ENCODE data around the gene IFNA5. TPM values are rescaled to one million over a fixed set of nuclear protein-coding genes. Genes with fewer than 3 reads are reported as not detected.
A peak's percentile ranks its signal among the peaks of the same experiment; 100 is the strongest.

IFNA5 gene
- total and polyA plus RNA-seq, 2 of the 8 experiments (the other 6 are each of a cell fraction or from before 2014, with no cell fraction given), result not detected

GRCh38 chr9:21334701-21335632 lies 29.9 kb upstream of the IFNA5 start, which contains the start of gene KLHL9 (continued):
- TF ChIP-seq FOSL1 (IDR thresholded peaks at IDR 0.05; ENCODE audit: insufficient read depth, low read depth, low read length) (no peak), POU5F1 (IDR thresholded peaks at IDR 0.05; ENCODE audit: low read depth, low read length) (no peak), TBP (IDR thresholded peaks at IDR 0.05; ENCODE audit: low read depth, low read length) (peak; percentile 65), NRF1 (IDR thresholded peaks at IDR 0.05; ENCODE audit: low read depth, low read length) (peak; percentile 41), SRF (IDR thresholded peaks at IDR 0.05; ENCODE audit: low read depth, low read length) (no peak), CEBPB (IDR thresholded peaks at IDR 0.05; ENCODE audit: low read depth, low read length) (no peak), RNF2 (IDR thresholded peaks at IDR 0.05; ENCODE audit: borderline replicate concordance, low read depth, low read length, missing control alignments, poor library complexity, severe bottlenecking) (no peak), ATF2 (IDR thresholded peaks at IDR 0.05; ENCODE audit: low read length) (no peak), NANOG (IDR thresholded peaks at IDR 0.05; ENCODE audit: insufficient read depth, low read depth, low read length, poor library complexity, severe bottlenecking) (no peak), ASH2L (IDR thresholded peaks at IDR 0.05; ENCODE audit: low read length) (peak; percentile 94), SUZ12 (IDR thresholded peaks at IDR 0.05; ENCODE audit: low read length) (no peak), POLR2A (IDR thresholded peaks at IDR 0.05; ENCODE audit: control extremely low read depth in 1 of 2, low read depth in 2 of 2, low read length in 2 of 2) (peak in 1 of 2 experiments; percentile 79; a peak in 2 of 3 replicates), RBBP5 (IDR thresholded peaks at IDR 0.05; ENCODE audit: borderline replicate concordance, low read depth, low read length) (peak; percentile 98), YY1 (IDR thresholded peaks at IDR 0.05; ENCODE audit: low read depth, low read length) (no peak; the same call in 1 of the 2 replicates), SIX5 (IDR thresholded peaks at IDR 0.05; ENCODE audit: low read depth, low read length) (no peak), MAX (IDR thresholded peaks at IDR 0.05) (0 out of 2 replicates have a peak, but pooled peaks have one; percentile 19), POLR2AphosphoS5 (IDR thresholded peaks at IDR 0.05; ENCODE audit: low read depth, low read length) (peak; percentile 39; the same call in 1 of the 2 replicates), KDM5A (IDR thresholded peaks at IDR 0.05; ENCODE audit: low read length) (no peak), KDM4A (IDR thresholded peaks at IDR 0.05; ENCODE audit: low read depth, low read length, severe bottlenecking) (peak; percentile 54)
